Left forelimb (tissue), 1 donor: ENCODE measurements around the gene DNAJB6.

Source experiments
- DNase-seq: peaks from one replicate; pipeline ENCODE4 v3.0.0-alpha.2; 2018; ENCODE audit warnings: low spot score

The DNAJB6 gene

DNA sequence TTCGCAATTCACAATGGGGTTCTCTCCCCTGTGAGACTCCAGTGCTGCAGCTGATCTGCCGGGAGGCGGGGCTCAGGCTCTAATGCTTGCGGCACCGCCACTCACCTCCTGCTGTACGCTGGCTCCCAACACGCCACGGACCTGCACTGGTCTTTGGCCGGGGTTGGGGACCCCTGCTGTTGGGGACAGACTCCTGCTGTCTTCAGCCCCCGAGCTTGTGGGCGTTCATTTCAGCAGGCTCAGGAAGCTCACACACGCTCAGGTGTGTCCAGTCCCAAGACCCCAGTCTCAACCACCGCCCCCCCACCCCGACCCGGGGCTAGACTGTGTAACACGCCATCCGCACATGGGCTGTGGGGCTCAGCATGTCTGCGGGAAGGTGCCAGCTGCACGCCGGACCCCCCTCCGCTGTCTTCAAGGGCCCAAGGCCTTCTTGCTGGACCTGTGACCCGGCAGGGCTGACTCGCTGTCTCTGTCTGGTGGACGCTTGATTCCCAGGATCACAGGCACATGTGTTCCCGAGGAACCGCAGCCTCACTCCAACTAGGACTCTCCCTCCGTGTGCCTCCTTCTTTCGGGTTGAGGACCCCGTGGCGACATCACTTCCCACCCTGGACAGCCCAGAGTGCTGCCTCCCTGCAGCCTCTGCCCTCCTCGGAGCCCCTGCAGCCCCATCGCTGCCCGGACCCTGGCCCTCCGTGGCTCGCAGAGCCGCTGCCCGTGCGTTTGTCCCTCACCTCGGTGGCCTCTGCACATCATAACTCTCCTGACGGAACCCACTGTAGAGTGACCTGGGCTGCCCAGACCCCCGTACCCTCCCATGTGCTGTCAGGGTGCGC is 106.4 kb downstream of the DNAJB6 start:
- no peak for DNase-seq

DNA sequence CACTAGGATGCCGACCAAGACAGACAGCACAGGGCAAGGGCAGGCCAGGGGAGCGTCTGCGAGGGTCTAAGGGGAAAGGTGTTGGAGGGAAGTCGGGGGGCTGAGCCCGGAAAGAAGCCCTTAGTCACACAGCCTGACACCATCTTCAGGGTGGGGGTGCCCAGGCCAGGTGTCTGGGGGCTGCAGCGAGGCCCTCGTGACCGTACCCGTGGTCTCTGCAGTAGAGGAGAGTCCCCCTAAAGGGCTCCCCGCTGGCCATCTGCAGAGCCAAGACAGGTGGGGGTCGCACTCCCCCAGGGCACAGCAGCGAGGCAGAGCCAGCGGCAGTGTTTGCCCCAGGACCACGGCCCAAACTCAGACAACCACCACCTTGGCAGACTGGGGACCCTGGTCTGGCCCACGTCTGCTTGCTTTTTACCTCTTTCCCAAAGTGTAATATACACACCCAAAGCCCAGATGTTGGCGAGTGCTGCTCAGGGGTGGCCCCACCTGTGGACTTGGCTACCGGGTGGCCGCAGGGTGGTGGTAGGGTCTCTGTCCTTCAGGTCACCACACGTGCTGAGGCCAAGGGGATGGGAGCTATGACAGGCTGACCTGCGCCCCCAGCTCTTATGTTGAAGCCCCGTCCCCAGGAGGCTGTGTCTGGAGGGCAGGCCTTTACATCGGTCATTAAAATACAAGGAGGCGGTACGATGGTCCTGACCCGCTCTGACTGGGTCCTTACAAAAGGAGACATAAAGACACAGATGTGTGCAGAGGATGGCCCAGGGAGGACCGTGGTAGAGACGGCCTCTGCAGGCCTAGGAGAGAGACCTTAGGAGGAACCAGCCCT is 107.4 kb downstream of the DNAJB6 start:
- no peak for DNase-seq

GRCh38 chr7:157444843-157445135 is 108.0 kb downstream of the DNAJB6 start:
- DNase-seq = no peak

DNA sequence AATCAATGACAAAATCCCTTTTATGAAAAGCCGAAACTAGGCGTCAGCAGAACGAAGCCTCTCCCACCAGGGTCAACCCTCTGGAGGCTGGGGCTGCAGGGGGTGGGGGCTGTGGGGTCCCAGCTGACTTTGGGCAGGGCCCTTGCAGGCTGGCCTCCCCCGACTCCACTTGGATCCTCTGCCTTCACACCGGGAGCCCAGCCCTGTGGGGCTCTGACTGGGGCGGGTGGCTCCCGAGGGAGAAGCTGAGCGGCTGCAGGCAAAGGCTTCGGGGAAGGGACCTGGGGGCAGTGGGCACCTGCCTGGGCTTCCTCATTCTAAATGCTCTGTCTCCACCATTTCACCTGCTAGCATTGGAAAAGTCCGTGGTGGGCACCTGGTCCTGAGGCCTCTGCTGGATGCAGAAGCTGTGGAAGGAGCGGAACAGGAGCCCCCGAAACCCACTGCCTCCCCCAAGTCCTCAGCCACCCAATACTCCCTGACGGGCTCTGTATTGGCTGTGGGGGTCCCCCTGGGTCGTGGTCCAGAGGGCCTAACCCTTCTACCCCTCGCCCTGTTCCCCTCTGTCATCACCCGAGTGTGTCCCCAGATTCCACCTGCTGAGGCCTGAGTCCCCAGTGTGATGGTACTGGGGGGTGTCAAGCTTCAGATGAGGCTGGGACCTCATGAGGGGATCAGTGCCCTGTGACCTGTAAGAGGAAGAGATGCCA is 108.6 kb downstream of the DNAJB6 start:
- no peak for DNase-seq

GRCh38 chr7:157445956-157446295 is 109.1 kb downstream of the DNAJB6 start:
- no peak for DNase-seq

DNA sequence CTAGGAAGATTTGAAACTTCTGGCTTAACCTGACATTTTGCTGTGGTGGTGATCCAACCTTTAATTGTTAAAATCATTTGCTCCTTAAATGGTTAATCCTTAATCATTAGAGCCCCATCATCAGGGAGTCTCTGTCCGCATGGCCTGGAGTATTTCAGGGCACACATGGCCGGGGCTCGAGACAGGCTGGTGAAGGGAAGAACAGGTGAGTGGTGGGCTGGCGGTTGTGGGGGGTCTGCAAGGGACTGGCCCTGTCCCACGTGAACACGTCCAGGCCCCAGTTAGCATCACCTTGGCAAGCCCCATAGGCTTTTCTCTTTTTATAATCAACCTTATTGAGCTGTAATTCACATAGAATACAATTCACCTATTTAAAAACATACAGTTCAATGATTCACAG is 109.5 kb downstream of the DNAJB6 start:
- no peak for DNase-seq

DNA sequence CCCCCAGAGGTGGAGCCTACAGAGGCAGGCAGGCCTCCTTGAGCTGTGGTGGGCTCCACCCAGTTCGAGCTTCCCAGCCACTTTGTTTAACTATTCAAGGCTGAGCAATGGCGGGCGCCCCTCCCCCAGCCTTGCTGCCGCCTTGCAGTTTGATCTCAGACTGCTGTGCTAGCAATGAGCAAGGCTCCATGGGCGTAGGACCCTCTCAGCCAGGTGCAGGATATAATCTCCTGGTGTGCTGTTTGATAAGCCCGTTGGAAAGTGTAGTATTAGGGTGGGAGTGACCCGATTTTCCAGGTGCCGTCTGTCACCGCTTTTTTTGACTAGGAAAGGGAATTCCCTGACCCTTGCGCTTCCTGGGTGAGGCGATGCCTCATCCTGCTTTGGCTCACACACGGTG is 117.2 kb downstream of the DNAJB6 start:
- peak; percentile 12 for DNase-seq

- peak; percentile 34 for DNase-seq
Measured at GRCh38 chr7:157457355-157458253, 120.8 kb downstream of the DNAJB6 start.

DNA sequence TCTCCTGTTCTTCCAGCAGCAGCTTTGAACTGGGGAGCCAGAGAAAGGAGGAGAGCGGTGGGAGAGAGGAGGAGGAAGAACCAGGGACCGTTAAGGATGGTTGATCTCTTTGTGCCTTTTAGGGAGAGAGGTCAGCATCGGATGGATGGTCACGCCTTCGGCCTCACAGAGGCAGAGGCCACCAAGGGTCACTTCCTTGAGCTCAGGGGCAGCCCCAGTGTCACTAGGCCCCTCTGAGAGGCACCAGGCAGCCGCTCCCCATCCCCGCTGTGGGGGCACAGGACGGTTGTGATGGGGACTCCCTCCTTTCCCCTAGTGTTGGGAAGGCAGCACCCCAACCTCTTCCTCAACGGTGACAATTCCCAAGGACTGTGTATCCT is 121.4 kb downstream of the DNAJB6 start:
- no peak for DNase-seq

GRCh38 chr7:157459966-157460365 is 123.2 kb downstream of the DNAJB6 start:
- no peak for DNase-seq

DNA sequence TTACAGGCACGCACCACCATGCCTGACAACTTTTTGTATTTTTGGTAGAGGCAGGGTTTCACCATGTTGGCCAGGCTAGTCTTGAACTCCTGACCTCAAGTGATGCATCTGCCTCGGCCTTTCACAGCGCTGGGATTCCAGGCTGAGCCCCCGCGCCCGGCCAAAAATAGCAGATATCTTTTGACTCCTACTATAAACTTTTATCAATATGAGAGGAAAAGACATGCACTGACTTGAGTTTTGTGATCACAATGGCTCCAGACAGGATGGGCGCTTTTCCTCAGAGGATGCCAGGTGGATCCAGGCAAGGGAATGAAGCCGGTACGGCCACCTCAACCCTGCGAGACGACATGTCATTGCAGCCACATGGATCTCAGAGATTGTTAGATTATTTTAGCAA is 123.9 kb downstream of the DNAJB6 start:
- no peak for DNase-seq

GRCh38 chr7:157461573-157462418 is 125.0 kb downstream of the DNAJB6 start:
- no peak for DNase-seq

- DNase-seq = no peak
Measured at GRCh38 chr7:157462419-157462771, 125.6 kb downstream of the DNAJB6 start.

- DNase-seq = no peak
Measured at GRCh38 chr7:157462840-157463239, 126.0 kb downstream of the DNAJB6 start.

DNA sequence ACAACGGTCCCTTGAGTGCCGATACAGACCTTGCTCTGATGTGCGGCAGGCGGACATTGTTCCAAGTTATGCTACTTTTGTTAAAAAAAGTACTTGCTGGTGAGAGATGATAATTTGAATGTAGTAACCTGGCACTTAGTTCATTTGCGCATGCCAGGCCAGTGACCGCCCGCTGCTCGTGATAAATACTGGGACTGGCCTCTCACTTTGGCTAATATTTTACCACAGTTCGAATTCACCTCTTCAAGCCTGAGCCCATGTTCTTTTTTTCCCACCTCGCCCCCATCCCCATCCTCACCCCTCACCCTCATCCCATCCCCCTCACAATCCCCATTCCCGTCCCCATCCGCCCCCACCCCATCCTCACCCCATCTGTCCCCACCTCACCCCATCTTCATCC is 126.4 kb downstream of the DNAJB6 start:
- DNase-seq = no peak

GRCh38 chr7:157464111-157464970 is 127.5 kb downstream of the DNAJB6 start:
- DNase-seq = no peak

- DNase-seq = no peak
Measured at GRCh38 chr7:157464971-157465886, 128.4 kb downstream of the DNAJB6 start.

GRCh38 chr7:157465891-157466866 is 129.4 kb downstream of the DNAJB6 start:
- peak; percentile 36 for DNase-seq
